ENCODE measurements around the gene SLC6A3.

The SLC6A3 gene

GRCh38 chr5:1445313-1445688, at the start of gene SLC6A3:
SLC6A3 (minus strand) TSS chr5:1445440; CDS start chr5:1443197, 2,243 bp downstream.
- no peak for DNase-seq

DNA sequence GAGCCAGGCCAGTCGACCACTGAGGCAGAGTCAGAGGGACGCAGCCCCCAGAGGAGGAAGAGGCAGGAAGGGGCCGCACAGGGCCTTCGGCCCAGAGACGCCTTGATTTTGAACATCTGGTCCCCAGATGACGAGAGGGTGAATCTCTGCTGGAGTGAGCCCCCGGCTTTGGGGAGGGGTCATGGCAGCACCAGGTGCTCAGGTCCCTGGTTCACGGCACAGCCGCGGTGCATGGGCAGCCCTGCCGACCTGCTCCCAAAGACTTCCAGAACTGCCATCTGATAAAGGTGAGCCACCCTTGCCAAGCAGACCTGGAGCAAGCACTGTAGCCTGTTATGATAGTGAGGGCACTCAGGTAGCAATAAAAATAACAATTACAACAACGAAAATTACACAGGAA, 48.7 kb upstream of the SLC6A3 start:
- no peak for DNase-seq

GRCh38 chr5:1493413-1493812, 48.2 kb upstream of the SLC6A3 start:
- DNase-seq: no peak

- no peak for DNase-seq
These were observed 47.5 kb upstream of the SLC6A3 start for GRCh38 chr5:1492757-1493156.

DNA sequence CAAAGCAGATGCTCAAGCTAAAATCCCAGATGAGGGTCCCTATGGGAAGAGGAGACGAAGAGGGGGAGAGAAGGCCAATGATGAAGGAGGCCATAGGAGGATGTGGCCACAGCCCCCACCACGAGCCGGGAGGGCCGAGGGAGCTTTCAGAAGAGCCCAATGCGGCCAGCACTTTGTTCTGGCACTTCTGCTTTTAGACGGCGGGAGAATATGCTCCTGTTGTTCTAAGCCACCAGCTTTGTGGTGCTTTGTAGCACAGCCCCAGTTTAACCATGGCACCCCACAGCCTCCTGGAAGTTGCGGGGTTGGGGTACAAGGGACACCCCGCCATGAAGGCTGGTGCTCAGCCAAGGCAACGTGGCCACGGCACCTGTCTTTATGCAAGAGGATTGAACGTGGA, 45.1 kb upstream of the SLC6A3 start:
- DNase-seq: no peak

DNA sequence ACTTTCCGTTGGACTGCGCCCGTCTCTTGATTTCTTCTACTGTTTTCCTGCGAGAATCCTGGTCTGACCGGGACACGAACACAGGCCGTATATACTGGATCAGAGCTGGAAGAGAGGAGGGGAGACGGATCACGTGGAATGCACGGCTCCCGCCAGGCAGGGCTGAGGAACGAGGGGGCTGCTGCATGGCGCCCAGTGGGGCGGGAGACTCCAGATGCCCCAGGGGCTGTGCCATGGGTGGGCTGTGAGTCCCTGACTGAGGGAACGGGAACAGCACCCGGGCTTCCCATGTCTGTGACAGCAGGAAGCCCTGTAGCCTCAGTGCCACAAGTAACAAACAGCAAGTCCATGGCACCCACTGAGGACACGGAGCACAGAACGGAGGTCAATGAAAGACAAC, 44.5 kb upstream of the SLC6A3 start:
- DNase-seq: no peak

- no peak for DNase-seq
These were observed 43.8 kb upstream of the SLC6A3 start for GRCh38 chr5:1488882-1489680.

DNA sequence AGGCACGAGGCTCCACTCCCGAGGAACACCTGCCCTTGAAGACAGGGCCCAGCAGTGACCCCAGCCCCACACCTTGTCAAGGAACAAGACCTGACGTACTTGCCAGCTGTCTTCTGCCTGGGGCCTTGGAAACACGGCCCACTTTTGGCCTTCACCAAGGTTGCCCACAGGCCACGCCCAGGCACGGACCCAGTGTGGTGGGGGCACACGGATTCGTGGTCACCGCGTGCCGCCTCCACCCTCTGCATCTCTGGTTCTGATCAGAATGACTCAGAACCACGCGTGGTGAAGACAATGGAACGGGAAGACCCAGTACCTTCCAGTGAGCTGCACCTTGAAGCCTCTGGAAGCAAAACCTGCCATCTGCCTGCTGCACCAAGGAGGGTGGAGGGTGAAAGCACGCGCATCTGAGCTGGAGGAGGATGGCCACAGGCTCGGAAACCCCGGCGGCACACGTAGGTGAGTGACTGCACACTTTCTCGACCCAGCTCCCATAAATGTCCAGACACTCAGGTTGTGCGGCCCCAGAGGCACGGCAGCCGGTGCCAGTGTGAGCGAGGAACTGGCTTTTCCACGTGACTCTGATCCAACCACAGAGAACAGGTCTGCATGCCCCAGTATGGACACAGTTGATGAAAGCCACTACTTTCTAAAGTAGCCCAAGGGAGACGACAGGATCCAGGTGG, 42.0 kb upstream of the SLC6A3 start:
- no peak for DNase-seq

GRCh38 chr5:1486271-1486670, 41.0 kb upstream of the SLC6A3 start:
- no peak for DNase-seq

GRCh38 chr5:1485579-1486118, 40.4 kb upstream of the SLC6A3 start:
- DNase-seq: no peak

- DNase-seq: no peak
These were observed 39.7 kb upstream of the SLC6A3 start for GRCh38 chr5:1484730-1485578.

DNA sequence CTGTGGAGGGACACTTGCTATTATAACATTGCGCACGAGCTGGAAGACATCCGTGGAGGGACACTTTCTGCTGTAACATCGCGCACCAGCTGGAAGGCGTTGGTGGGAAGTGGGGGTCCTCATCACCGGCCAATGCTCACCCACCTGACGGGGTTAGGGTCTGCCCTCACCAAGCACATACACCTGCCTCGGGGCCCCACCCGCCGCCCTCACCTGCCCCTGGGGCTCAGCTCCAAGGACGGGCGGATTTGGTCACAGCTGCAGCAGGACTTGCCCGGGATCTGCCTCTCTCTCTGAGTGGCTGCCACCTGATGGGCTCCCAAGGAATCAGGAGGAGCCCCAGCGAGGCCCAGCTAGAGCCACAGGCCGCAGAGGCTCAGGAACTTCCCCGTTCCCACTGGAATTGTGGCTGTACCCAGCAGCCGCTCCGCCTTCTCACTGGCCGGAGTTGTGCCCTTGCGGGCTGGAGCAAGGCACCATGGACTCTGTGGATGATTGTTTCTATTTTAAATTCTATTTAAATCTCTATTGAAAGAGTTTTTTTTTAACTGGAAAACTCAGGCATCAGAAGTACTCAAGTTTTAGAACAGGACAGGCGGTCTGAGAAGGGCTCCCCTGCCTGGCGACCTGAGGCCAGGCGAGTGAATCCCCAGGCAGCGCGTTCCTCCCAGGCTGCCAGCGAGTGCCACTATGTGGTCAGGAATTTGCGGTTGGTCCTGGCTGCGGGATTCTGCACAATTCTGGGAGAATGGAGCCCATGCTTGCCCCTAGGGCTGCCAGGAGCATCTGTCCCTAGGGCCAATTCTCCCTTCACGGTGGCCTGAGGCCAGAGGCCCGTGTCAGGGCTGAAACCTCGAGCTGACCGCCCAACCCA, 38.9 kb upstream of the SLC6A3 start:
- no peak for DNase-seq

DNA sequence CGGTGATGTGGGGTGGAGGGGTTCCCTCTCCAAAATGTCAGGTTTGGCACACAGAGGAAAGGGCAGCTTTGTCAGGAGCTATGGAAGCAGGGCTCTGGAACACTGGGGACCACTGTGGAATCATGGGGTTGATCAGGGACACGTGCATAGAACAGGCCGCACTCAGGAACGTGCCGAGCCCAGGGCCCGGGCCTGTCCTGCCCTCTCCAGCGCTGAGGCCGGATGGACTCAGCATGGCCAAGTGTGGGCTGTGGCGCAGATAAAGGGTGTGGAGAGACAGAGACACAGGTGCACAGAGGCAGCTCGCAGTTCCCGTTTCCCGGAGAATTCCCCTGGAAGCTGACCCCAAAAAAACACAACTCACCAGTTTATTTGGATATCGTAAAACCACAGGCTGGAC, 37.8 kb upstream of the SLC6A3 start:
- DNase-seq: no peak

GRCh38 chr5:1481959-1482331, 36.7 kb upstream of the SLC6A3 start:
- no peak for DNase-seq

GRCh38 chr5:1481266-1481958, 36.2 kb upstream of the SLC6A3 start:
- no peak for DNase-seq

GRCh38 chr5:1480806-1481205, 35.6 kb upstream of the SLC6A3 start:
- DNase-seq: no peak

- DNase-seq: no peak
These were observed 35.0 kb upstream of the SLC6A3 start for GRCh38 chr5:1480217-1480616.

DNA sequence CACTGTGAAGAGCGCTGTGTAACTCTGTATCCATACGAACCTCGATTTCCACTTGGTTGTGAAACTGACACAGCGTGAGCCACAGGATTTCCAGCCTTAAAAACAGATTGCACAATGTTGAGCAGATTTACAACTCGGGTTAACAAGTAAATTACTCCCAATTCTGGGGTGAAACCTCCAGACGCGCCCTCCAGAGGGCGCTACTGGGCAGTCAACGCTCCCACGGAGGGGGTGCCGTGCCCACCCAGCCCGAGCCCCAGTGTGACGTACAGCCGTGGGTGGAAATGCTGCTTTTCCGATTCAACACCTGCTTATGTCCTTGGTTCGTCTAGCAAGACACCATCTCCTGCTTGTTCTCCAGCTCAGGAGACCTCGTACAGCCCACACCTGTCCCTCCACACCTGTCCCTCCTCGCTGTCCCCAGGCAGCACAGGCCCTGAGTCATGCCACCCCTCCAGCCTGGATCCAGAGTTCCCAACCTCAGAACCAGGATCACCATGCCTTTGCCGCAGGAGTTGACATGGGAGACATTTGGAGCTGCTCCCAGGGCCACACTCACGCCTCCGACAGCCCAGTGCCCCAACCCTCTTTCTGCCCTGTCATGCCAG, 34.4 kb upstream of the SLC6A3 start:
- DNase-seq: no peak

DNA sequence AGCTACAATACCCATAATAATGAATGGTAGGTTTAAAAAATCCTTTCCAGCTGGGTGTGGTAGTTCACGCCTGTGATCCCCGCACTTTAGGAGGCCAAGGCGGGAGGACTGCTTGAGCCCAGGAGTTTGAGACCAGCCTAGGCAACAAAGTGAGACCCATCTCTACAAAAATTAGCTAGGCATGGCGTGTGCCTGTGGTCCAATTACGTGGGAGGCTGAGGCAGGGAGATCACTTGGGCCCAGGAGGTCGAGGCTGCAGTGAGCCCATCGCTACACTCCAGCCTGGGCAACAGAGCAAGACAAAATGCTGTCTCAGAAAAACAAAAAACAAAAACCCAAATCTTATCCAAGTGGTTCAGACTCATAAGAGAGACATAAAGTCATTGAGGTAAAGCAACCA, 33.8 kb upstream of the SLC6A3 start:
- no peak for DNase-seq

DNA sequence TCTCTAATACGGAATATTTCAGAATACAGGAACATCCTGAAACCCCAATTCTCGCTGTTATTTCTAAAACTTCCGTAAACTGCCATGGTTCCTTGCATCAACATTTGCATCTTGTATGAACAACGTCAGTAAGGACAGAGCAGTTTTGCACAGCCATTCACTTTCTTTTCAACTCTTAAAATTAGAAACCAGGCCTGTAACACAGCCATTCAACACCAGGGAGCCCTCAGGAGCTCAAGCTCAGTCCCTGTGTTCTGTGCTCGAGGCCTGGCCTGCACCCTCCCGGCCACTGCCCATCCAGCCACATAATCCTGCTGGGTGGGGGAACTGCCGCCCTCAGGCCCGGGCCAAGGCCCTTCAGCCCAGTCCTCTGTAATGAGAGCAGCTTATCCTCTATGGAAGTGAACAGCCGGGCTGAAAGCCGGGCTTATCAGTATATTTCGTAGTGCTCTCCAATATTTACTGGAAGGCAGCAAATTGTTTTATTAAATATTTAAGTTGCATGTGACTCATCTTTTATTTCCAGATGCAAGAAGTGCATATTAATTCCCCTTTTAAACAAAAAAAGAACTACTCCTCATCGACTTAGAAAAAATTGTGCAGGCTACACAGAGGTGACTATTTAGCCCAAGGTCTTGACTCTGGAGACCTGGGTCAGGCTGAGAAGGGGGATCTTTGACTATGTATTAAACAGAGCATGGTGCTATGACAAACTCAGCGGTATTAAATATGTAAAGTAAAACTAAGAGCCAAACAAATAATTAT, 33.2 kb upstream of the SLC6A3 start:
- DNase-seq: no peak

GRCh38 chr5:1477341-1477740, 32.1 kb upstream of the SLC6A3 start:
- no peak for DNase-seq

Data from DMS 273 treated with DMSO at 0.1 percent for 48 hours (cell line).